Peyer's patch (tissue), 4 donors: Measurements from ENCODE around the gene NPC1.

Source experiments
- POLR2A ChIP-seq, 2 donors: fragments of 450-650 bp; IDR thresholded peaks; one replicate each; pipeline ENCODE4 v1.5.1; 2017; ENCODE audit warnings: antibody characterized with exemption in 2 of 2, mild to moderate bottlenecking in 2 of 2, moderate library complexity in 2 of 2
- TF ChIP-seq, protein P1 (sequence below), 6 experiments: fragments of 450-650 bp in 4 of 6; fragments of 200-600 bp in 2 of 6; sonication (generic) in 1 of 6; IDR thresholded peaks; one replicate each; pipeline ENCODE4 v1.5.1; 2017 to 2019; ENCODE audit warnings: antibody characterized with exemption in 6 of 6, mild to moderate bottlenecking in 3 of 6, moderate library complexity in 1 of 6

DNA sequence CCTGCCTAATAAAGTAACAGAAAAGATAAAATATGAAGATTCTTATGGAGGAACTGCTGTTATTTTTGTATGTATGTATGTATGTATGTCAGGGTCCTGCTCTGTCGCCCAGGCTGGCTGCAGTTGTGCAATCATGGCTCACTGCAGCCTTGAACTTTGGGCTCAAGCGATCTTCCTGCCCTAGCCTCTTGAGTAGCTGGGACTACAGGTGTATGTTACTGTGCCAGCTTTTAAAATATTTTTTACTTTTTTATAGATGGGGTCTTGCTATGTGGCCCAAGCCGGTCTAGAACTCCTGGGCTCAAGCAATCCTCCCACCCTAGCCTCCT, 49.7 kb upstream of the NPC1 start:
- no peak for TF ChIP-seq POLR2A (IDR thresholded peaks at IDR 0.05)
- TF ChIP-seq, protein P1, sequence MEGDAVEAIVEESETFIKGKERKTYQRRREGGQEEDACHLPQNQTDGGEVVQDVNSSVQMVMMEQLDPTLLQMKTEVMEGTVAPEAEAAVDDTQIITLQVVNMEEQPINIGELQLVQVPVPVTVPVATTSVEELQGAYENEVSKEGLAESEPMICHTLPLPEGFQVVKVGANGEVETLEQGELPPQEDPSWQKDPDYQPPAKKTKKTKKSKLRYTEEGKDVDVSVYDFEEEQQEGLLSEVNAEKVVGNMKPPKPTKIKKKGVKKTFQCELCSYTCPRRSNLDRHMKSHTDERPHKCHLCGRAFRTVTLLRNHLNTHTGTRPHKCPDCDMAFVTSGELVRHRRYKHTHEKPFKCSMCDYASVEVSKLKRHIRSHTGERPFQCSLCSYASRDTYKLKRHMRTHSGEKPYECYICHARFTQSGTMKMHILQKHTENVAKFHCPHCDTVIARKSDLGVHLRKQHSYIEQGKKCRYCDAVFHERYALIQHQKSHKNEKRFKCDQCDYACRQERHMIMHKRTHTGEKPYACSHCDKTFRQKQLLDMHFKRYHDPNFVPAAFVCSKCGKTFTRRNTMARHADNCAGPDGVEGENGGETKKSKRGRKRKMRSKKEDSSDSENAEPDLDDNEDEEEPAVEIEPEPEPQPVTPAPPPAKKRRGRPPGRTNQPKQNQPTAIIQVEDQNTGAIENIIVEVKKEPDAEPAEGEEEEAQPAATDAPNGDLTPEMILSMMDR (IDR thresholded peaks at IDR 0.05) = no peak
